GM18526 (cell line): ENCODE results near the gene SORCS3.

Source experiments
- POLR2A ChIP-seq: IDR thresholded peaks from 3 replicates; pipeline ENCODE4 v1.6.1; 2011; ENCODE audit not compliant: insufficient read length; ENCODE audit errors: extremely low read depth

Gene SORCS3

DNA sequence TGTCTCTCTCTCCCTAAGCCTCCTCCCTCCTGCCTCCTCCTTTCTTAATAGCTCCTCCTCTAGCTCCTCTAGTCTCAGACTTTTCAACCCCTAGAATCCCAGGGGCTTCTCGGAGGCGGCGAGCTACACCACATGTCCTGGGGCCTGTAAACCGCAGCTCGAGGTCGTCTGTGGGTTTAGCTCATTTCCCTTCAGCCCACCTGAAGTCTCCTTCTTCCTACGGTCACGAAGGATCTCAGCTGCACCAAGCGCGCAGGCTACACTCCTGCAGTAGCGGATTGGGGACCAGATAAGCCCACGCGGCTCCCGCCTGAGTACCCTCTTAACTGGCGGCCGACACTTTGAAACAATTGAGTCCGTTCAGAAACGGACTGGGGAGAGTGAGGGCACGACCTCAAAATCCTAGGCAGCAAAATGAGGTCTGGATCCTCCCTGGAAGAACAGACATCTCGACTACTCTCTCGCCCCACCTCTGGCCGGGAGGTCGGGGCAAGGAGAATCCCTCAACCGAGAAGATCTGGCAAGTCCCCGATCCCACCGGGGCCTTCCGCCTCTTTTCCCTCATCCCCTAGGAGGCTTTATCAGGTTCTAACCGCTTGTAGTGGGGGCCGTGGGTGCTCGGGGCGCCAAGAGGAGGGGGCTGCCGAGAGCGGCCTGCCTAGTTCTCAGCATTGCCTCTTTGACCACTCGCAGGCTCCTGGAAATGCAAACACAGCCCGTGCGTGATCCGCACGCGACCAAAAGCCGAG is 1.3 kb upstream of the SORCS3 start:
- TF ChIP-seq POLR2A = no peak

DNA sequence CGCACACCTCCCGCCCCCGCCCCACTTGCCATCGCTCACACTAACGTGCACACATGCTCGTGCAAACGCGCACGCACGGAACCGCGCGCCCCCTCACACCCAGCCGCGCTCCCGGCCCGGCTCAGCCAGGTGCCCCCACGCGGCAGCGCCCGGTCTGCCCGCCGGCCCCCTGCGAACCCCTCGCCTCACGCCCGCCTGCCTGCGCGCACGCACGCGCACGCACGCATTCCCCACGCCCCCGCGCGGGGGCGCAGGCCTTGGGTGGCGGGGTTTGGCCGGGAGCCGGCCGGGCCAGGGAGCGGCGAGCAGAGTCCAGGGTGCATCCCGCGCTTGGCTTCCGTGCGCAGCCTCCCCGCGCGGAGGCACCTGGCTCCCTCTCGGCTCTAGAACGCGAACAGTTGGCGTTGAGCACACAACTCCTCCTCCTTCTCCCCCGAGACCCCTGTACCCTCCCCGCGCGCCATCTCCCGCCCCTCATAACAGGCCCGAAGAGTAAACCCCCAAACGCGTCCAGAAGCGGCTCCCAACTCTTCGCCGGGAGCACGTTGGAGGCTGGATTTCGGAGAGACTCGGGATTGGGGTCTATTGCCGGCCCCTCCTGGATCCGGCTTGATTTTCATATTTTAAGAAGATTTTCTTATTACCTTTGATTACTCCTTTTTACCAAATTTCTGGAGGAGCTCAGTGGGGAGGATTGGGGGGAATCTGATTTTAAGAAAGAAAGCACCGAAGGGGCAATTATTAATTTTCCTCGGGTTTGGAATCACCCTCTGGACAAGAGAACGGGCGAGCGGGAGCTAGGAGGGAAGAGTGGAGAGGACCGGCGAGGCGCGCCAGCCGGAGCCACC is 527 bp upstream of the SORCS3 start:
- no peak for TF ChIP-seq POLR2A

DNA sequence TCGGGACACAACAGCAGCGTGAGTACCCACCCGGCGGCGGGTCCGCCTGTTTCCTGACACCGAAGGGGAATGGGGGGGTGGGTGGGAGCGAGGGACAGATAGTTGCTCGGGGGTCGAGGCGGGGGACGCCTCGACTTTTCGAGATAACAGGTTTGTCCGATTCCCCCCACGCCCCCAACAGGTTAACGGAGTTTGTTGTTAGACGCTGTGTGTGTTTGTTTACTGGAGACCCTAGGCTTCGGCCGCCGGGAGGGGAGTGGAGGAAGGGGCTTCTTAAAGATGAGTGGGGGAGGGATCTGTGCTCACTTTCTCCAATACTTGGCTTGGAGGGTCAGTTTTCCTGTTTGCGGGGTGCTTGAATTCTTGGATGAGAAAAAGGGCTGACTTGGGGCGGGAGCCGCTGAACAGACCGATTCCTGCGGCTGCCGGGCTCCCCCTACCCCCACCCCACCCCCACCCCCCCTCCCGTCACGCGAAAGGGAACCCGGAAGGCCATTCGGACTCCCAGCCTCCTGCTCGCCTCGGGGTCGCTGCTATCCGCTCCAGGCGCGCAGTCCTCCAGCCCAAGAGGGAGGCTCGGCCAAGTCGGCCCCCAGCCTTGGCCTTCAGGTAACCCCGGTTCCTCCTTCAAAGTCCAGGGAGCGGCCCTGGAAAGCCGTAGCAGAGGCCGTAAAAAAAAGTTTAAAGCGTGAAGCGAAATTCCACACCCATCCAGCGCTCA is 1.0 kb downstream of the SORCS3 start:
- TF ChIP-seq POLR2A = no peak

DNA sequence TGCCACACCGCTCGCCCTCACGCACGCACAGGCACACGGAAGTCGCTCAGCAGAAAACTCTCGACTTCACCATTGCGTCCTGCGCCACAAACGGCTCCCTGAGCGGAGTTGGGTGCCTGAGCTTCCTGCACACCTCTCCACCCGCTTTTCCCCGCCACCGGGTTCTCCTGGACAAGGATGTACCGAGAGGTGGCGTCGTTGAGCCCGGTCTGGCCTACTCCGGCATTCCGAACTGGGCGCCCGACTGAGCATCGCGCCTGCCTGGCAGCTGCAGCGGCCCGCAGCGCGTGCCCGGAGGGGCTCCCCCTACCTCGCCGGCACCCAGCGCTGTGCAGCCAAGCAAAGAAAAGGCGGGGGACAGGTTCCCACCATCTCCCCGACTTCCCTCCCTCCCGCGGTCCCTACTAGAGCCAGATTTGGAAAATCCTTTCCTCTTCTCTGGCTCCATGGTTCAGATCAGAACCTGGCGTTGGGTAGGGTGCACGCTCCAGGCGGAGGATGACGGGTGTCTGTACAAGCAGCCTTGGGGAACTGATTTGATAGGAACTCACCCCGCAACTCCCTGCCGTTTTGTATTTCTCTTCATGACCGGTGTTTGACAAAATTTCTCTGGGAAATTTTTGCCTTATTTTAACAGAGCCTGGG is 1.7 kb downstream of the SORCS3 start:
- TF ChIP-seq POLR2A = no peak

DNA sequence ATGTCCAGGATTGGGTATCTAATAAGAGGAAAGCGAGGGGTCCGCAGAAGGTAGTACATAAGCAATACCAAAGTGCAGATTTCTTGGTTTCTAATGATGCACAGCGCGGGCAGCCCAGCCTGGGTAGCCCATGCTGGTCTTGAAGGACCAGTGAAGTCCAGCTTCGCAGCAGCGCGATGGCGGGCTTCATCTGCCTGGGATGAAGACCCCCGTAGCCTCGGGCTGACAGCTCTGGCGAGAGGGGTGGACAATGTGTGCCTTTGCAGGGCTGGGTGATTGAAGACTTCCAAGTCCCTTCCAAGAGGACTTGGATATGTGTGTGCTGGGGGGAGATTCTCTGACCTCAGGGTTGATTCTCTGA is 2.2 kb downstream of the SORCS3 start:
- TF ChIP-seq POLR2A = no peak

DNA sequence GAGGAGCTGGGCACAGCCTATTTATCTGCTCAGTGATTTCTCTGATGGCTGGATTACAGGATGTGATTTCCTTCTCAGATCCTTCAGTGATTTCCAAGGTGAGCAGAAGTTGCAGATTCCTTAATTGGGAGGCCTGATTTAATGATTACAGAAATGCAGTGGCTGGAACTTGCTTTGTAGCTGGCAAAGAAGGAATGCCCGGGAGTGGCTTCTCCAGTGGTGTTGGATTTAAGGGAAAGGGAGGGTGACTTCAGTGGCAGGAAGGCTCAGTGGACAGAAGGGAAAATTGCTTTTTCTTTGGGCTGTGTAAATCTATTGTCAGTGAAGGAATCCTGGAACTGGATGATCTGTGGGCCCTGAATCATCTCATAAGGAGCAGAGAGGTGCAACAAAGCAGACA is 5.1 kb downstream of the SORCS3 start:
- no peak for TF ChIP-seq POLR2A

DNA sequence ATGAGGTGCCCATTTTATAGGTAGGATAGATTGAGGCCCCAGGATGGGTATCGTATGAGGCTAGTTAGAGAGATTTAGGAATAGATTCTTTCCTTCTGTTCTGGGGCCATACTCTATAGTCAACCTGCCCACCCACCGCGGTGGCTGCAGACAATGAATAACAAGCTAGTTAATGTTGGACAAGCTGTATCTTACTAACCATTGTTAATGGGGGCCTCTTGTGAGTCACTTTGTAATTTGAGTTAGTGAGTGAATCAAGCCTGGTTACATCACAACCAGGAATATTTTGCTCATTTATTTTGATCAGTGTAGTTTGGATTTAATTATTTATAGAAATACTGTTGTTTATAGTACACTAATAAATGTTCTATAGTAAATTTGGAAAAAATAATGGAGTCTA is 7.3 kb downstream of the SORCS3 start:
- TF ChIP-seq POLR2A = no peak

DNA sequence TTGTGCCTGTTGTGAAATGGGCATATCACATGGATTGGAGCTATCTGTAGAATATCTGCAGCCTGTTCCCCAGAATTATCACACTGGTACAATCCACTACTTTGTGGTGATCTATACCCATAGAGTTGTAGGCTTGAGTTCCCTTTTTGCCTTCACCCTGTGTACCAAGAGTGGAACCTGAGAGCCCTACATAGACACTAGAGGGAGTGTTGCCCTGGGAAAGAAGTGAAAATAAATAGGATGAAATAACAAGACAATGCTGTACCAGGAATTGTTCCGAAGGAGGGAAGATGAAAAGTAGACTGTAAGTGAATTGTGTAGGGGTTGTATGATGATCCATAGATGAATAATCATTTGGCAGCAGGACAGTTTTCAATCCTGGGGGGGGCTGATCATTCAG is 9.0 kb downstream of the SORCS3 start:
- TF ChIP-seq POLR2A = no peak

DNA sequence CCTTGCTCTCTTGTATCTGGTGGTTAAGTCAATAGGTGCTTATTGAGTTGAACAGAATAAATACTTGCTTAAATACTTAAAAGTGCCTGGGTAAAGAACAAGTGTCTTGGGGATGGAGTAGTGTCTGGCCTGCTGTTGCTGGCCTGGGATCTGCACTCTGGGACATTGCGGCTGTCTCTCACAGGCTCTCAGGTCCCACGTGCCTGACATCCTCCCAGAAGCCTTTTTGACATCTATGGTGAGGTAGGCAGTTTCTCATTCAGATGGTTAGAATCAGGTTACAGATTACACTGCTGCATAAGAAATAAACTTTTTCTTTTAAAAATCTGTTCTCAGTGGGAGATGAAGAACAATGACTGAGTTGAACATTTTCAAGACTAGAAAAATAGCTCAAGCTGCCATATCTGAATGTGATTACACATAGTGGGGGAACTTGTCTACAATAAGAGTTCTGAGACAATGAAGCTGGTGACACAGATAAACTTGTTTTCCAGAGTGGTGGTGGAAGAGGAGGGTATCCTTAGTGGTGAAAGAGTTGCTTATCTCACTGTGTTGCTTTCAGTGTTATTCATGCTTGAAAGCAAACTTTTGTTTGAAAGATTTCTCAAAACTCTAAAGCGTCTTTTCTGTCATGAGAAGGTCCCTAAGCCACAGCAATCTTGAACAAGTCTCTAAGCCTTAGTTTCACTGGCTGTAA is 9.7 kb downstream of the SORCS3 start:
- TF ChIP-seq POLR2A = no peak

DNA sequence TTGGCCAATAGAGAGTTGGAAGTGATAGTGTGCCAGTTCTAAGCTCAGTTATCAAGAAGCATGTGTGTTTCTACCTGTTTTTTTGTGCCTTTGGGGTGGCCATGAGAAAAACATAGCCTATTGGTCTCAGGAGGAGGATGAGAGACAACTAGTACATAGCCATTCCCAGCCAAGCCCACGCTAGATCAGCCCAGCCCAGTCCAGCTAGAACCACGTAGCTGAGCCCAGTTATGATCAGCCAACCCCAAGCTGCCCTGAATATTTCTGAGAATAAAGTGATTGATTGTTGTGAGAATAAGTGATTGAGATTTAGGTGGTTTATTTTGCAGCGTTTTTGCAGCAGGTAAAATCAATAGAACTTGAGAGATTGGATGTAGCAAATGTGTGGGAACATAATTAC is 15.9 kb downstream of the SORCS3 start:
- TF ChIP-seq POLR2A = no peak

DNA sequence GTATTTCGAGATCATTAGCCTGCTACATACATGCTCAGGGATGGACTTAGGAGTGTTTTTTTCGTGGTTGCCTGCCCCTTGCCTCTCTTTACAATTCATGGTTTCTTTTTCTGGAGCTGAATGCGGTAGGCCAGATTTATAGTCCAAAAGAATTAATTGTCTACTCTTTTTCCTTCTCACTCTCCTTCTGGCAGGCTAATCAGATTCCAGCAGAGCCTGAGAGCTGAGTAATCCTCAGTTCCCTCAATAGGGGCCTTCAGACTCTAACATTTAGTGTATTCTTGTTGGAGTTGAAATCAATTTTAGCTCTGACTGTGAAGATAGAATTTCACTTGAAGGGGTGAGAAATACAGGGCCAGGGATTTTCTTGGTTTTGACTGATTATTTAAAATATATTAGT is 16.4 kb downstream of the SORCS3 start:
- TF ChIP-seq POLR2A = no peak

DNA sequence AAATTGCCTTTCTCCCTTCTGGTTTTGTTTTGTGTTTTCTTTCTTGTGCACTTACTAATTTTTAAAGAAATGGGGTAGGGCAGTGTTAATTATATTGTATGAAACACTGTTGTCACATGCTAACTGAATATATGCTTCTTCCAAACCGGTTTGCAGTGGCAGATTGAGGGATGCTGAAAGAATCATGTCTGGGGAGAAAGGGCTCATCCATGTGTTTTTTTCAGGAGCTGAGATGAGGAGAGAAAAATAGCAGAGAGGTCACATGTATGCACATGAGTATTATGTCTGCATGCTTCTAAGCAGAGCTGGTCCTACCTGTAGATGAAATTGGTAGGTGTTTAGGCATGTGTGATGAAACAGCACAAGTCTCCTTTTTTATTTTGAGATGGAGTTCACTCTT is 17.0 kb downstream of the SORCS3 start:
- TF ChIP-seq POLR2A = no peak

DNA sequence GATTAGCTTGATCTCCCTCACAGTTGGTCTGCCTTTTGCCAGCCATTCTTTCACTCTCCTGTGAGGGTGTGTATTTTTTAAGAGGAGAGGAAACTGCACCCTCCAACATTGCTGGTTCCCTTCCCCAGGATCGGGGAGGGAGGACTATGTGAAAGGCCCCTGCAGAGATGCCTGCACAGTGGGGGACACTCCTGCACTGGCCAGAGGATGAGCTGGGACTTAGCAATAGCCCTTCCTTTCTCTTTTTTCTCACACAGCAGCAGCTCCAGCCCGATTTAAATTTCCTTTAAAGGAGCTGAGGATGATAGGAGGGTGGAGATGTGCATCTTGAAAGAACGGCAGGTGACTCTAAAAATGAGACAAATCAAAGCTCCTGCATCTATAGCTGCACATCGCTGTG is 18.7 kb downstream of the SORCS3 start:
- TF ChIP-seq POLR2A = no peak

DNA sequence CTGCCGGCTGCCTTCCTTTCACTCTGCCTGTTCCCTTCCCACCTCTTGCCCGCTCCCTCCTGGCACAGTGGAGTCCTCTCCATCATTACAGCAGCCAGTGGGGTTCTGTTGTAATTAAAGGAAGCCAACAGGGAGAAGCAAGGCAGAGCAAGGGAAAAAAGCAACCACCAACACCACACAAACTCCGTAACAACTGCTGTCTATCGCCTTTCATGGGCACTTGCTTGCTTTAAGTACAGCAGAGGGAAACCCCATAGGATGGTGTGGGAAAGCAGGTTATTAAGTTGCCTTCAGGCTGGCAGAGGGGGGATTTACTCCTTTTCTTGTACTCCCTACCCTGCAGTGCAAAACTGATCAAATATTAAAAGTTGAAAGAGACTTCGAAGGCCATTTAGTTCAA is 22.0 kb downstream of the SORCS3 start:
- no peak for TF ChIP-seq POLR2A

DNA sequence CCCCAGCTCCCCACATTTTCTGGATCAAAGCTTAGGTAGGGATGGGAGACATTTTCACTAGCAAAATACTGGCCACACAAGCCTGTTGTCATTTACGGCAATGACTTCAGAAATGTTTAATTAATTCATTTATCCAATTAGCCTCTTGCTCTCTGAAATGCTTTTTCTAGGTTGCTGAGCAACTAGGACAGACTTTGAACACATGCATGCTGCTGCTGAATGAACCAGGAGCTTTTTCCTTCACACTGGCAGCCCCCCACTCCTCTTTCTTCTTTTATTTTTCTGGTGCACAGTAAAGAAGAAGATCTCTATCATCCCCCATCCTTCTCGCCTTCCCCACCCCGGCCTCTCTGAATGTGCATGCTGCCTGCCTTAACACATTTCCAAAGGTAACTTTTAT is 22.5 kb downstream of the SORCS3 start:
- no peak for TF ChIP-seq POLR2A
